AG09309 (cell line): ENCODE data around the gene FOXO1.

Source experiments
- DNase-seq: peaks from one replicate; pipeline ENCODE4 v3.0.0-alpha.2; 2010; ENCODE audit warnings: low read depth
- H3K4me3 ChIP-seq: 2 replicates; pipeline ENCODE4 v1.5.1; 2011; ENCODE audit warnings: mild to moderate bottlenecking, low read depth, low read length, moderate library complexity; ENCODE audit not compliant: control insufficient read depth
- TF ChIP-seq, protein P1 (sequence below): IDR thresholded peaks from 2 replicates; pipeline ENCODE4 v1.5.1; 2011; ENCODE audit warnings: mild to moderate bottlenecking, low read depth, low read length, inconsistent platforms; ENCODE audit not compliant: insufficient read depth, control insufficient read depth; ENCODE audit errors: missing control alignments

FOXO1 gene

DNA sequence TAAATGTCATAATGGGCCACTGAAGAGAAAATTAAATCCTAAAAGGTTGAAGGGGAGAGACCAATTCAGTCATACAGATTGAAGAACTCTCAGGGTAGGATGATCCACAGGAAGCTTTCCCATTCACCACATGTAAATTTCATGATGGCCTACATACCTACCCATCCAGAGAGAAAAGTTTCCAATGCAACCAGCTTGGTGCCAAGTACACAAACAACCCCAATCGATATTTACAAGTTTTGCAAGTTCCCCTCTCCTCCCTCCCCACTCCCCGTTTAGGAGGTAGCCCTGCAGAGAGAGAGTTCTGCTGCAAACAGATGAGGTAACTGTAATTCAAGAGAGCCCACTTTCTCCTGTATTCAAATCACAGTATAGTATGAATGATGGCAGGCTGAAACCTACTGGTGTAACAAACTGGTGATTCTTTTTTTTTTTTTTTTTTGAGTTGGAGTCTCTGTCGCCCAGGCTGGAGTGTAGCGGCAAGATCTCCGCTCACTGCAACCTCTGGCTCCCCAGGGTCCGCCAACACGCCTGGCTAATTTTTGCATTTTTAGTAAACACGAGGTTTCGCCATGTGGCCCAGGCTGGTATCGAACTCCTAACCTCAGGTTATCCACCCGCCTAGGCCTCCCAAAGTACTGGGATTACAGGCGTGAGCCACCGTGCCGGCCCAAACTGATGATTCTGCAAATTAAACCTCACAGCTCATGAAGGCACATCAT lies 14.4 kb downstream of the FOXO1 start:
- no peak overlapping the region for H3K4me3 ChIP-seq
- no peak for DNase-seq
- TF ChIP-seq, protein P1, sequence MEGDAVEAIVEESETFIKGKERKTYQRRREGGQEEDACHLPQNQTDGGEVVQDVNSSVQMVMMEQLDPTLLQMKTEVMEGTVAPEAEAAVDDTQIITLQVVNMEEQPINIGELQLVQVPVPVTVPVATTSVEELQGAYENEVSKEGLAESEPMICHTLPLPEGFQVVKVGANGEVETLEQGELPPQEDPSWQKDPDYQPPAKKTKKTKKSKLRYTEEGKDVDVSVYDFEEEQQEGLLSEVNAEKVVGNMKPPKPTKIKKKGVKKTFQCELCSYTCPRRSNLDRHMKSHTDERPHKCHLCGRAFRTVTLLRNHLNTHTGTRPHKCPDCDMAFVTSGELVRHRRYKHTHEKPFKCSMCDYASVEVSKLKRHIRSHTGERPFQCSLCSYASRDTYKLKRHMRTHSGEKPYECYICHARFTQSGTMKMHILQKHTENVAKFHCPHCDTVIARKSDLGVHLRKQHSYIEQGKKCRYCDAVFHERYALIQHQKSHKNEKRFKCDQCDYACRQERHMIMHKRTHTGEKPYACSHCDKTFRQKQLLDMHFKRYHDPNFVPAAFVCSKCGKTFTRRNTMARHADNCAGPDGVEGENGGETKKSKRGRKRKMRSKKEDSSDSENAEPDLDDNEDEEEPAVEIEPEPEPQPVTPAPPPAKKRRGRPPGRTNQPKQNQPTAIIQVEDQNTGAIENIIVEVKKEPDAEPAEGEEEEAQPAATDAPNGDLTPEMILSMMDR: no peak

DNA sequence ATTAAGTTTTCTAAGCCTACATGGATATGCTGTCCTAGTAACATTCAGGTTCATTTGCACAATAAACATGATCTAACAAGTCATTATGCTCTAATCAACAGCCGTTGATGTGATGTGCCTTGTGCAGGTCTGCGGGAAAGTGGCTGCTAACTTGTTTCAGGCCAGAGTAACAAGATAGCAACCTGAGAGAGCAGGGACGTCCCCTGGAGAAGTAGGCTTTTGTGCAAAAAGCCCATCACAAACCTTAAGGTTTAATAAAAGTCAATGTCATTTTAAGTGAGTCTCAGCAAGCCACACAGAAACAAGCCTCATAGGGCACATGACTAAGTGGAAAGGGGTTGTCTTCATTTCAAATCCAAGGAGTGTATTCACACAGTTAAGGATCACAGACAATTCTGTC lies 17.6 kb downstream of the FOXO1 start:
- TF ChIP-seq, protein P1: no peak
- DNase-seq: no peak
- no peak overlapping the region for H3K4me3 ChIP-seq

DNA sequence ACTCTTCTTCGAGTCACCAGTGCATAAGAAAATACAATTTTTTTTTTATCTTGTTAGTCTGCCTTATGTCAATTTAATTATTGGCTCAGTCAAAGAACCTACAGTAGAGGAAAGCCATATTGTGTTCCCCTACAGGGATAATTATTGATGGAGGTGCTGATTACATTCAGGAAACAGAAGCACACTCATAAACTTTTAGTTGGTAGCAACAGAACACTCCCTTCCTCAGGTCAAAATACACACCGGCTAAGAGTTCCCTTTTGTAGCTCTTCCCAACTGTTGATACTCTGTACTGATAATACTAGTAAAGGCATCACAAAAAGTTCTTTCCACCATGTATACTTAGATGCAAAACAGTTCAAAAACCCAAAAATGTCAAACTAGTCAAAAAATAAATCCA lies 18.4 kb downstream of the FOXO1 start:
- DNase-seq: no peak
- TF ChIP-seq, protein P1: no peak
- H3K4me3 ChIP-seq: no peak overlapping the region

DNA sequence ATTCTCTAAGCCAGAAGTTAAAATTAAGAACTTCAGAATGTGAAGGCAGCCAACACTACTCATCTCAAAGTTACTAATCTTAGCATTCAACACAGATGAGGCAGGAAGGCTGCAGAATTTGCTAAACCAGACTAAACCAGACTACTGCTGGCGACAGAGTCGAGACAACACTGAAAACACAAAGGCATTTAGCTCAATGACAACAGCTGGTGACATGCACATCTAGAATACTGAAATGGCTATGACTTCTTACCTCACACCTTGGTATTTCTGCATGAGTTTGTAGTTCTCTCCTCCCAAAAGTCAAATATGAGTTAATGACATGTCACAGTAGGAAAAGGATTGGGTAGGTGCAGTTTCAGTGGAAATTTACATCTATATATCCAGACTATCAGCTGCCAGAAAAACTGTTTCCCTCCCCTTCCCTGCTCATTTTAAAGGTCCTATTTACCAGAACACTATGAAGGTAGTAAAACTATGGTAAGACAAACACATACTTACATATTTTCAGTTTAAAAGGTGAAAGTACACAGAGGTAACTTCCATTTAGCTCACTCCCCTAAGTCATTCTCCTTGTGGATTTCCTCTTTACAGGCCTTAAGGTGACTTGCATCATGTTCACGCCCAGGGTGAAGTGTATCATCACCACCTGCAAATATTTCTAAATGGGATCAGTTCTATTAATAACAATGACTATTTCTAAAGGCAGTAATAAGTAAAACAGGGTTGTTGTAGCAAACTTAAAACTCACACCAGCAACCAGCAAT lies 21.4 kb downstream of the FOXO1 start:
- H3K4me3 ChIP-seq: no peak overlapping the region
- no peak for DNase-seq
- TF ChIP-seq, protein P1: no peak

DNA sequence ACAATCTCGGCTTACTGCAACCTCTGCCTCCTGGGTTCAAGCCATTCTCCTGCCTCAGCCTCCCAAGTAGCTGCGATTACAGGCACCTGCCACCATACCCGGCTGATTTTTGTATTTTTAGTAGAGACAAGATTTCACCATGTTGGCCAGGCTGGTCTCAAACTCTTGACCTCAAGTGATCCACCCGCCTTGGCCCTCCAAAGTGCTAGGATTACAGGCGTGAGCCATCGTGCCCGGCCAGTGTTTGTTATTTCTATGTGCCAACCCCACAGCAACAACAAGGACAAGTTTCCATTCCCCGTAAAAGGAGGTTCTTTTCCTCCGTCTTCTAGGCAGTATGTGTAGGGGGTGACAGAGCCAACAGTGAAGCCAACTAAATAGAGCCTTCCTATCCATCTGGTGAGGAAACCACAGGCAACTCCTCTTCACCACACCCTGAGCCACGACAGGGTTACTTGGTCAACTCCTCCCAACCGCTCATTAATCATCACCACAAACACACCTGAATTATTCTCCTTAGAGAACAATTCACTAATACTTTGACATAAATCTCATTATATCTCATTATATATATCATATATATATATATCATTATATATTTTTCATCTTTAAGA lies 25.5 kb downstream of the FOXO1 start:
- H3K4me3 ChIP-seq: no peak overlapping the region
- DNase-seq: no peak
- TF ChIP-seq, protein P1: no peak

DNA sequence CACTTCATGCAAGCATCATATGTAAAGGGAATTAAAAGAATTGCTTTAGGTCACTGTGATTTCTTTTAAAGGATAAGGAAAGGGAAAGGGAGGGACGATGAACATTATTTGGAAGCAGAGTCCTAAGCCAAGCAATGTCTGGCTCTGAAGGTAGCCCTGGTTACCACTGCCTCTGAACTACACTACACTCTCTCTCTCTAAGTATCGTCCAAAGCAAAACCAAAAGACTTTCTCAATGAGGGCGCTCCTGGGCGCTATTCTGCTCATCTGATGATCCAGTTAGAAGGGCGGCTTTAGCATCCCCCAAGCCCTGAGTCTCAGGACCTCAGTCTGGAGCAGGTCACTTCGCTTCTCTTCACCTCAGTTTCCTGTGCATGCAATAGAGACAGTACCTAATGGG lies 26.2 kb downstream of the FOXO1 start:
- H3K4me3 ChIP-seq: no peak overlapping the region
- TF ChIP-seq, protein P1: no peak
- DNase-seq: no peak
